ENCODE results near the gene WRNIP1. TPM values are rescaled to one million over a fixed set of nuclear protein-coding genes. Genes with fewer than 3 reads are reported as not detected.

WRNIP1 gene
- total and polyA plus RNA-seq, 2 of the 13 experiments (the other 11 are each of a cell fraction or from before 2014, with no cell fraction given) = 77.7 to 90.3 TPM

DNA sequence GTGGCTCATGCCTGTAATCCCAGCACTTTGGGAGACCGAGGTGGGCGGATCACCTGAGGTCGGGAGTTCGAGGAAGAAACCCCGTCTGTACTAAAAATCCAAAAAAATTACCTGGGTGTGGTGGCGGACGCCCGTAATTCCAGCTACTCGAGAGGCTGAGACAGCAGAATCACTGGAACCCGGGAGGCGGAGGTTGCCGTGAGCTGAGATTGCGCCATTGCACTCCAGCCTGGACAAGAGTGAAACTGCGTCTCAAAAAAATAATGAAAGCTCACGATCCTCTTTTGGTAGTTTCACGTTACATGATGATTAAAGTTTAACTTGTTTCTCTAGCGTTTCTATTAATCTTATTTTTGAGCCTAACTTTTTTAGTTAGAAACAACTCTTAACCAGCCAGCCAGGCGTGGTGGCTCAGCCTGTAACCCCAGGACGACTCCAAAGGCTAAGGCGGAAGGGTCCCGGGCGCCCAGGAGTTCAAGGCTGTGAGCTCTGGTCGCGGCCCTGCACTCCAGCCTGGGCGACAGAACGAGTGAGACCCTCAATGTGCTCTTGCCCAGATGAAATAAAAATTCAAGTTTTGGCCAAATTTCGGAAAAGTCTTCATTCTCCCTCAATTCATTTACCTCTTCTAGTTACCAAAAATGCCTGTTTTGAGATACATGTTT, 1.2 kb upstream of the WRNIP1 start (continued):
- TF ChIP-seq ARHGAP35 (CRISPR knock-in tag; IDR thresholded peaks at IDR 0.05; ENCODE audit: borderline replicate concordance) (no peak), IKZF5 (CRISPR knock-in tag; IDR thresholded peaks at IDR 0.05) (no peak), ZNF3 (CRISPR knock-in tag; IDR thresholded peaks at IDR 0.05) (no peak), ADNP (CRISPR knock-in tag; IDR thresholded peaks at IDR 0.05) (no peak), DMTF1 (CRISPR knock-in tag; IDR thresholded peaks at IDR 0.05) (no peak), ZNF337 (CRISPR knock-in tag; IDR thresholded peaks at IDR 0.05; ENCODE audit: borderline replicate concordance, low read depth) (no peak), ZNF605 (CRISPR knock-in tag; IDR thresholded peaks at IDR 0.05) (no peak), TARDBP (CRISPR knock-in tag; IDR thresholded peaks at IDR 0.05) (no peak), ZNF441 (CRISPR knock-in tag; IDR thresholded peaks at IDR 0.05; ENCODE audit: borderline replicate concordance) (no peak), ZBTB10 (CRISPR knock-in tag; IDR thresholded peaks at IDR 0.05; ENCODE audit: borderline replicate concordance) (no peak), TEAD2 (CRISPR knock-in tag; IDR thresholded peaks at IDR 0.05) (no peak), HMGA1 (CRISPR knock-in tag; conservative IDR thresholded peaks at IDR 0.05) (no peak), ZEB1 (IDR thresholded peaks at IDR 0.05; ENCODE audit: insufficient replicate concordance, low read depth) (no peak), GMEB1 (CRISPR knock-in tag; IDR thresholded peaks at IDR 0.05; ENCODE audit: borderline replicate concordance) (no peak), ZBTB7A (CRISPR knock-in tag; IDR thresholded peaks at IDR 0.05) (no peak), ZNF607 (CRISPR knock-in tag; IDR thresholded peaks at IDR 0.05; ENCODE audit: borderline replicate concordance) (no peak), ZNF549 (CRISPR knock-in tag; IDR thresholded peaks at IDR 0.05) (no peak), ZNF567 (CRISPR knock-in tag; IDR thresholded peaks at IDR 0.05; ENCODE audit: borderline replicate concordance) (no peak), ZFY (CRISPR knock-in tag; IDR thresholded peaks at IDR 0.05) (no peak)
- TF ChIP-seq, protein P1, sequence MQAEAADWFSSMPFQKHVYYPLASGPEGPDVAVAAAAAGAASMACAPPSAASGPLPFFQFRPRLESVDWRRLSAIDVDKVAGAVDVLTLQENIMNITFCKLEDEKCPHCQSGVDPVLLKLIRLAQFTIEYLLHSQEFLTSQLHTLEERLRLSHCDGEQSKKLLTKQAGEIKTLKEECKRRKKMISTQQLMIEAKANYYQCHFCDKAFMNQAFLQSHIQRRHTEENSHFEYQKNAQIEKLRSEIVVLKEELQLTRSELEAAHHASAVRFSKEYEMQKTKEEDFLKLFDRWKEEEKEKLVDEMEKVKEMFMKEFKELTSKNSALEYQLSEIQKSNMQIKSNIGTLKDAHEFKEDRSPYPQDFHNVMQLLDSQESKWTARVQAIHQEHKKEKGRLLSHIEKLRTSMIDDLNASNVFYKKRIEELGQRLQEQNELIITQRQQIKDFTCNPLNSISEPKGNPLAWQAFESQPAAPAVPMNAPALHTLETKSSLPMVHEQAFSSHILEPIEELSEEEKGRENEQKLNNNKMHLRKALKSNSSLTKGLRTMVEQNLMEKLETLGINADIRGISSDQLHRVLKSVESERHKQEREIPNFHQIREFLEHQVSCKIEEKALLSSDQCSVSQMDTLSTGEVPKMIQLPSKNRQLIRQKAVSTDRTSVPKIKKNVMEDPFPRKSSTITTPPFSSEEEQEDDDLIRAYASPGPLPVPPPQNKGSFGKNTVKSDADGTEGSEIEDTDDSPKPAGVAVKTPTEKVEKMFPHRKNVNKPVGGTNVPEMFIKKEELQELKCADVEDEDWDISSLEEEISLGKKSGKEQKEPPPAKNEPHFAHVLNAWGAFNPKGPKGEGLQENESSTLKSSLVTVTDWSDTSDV (CRISPR knock-in tag; IDR thresholded peaks at IDR 0.05) = no peak

All from HepG2 (cell line).